GM19193 (cell line): ENCODE measurements around the gene PIP5KL1.

ENCODE experiments used
- POLR2A ChIP-seq: IDR thresholded peaks from 4 replicates; pipeline ENCODE4 v1.6.1; 2011; ENCODE audit not compliant: insufficient read depth, insufficient read length; ENCODE audit errors: extremely low read depth

Gene PIP5KL1

GRCh38 chr9:127930231-127931091 is at the start of gene PIP5KL1:
Gene PIP5KL1 (minus strand): TSS chr9:127930777. CDS start chr9:127930752, 25 bp downstream.
- no peak for TF ChIP-seq POLR2A

GRCh38 chr9:127980060-127980705 is 49.6 kb upstream of the PIP5KL1 start:
- TF ChIP-seq POLR2A, result no peak

- peak; percentile 61 for TF ChIP-seq POLR2A
These were observed 48.9 kb upstream of the PIP5KL1 start for GRCh38 chr9:127979333-127980059.

- no peak for TF ChIP-seq POLR2A
These were observed 48.4 kb upstream of the PIP5KL1 start for GRCh38 chr9:127979015-127979332.

DNA sequence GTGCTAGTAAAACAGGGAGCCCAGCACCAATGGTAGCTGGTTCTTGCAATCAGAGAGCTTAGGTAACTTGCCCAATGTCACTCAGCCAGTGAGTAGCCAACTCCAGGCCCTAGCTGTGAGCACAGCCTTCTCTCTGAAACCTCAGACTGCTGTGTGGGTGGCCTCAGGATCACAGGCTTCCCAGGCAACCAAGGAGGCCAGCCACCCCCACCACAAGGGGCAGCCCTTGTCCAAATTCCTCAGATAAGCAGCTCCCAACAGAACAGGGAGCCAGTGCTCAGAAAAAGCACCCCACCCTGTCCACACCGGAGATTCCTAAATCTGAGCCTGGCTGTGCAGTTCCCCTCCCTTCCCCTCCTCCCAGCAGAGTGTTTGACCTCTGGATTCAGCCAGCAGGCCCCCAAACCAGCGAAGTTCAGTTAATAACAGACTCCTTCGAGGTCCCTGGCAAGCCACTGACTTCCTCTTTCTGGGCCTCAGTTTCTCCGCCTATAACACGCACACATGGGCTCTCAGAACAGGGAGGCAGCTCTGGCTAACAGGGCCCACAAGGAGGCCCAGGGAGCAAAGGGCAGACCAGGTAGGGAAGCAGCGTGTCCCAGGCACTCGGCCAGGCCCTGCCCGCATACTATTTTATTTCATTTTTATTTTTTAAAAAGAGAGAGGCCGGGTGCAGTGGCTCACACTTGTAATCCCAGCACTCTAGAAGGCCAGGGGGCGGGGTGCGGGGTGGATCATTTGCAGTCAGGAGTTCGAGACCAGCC is 47.5 kb upstream of the PIP5KL1 start:
- TF ChIP-seq POLR2A, result no peak

- TF ChIP-seq POLR2A, result no peak
These were observed 46.7 kb upstream of the PIP5KL1 start for GRCh38 chr9:127977009-127977883.

- TF ChIP-seq POLR2A, result no peak
These were observed 45.9 kb upstream of the PIP5KL1 start for GRCh38 chr9:127976498-127976897.

DNA sequence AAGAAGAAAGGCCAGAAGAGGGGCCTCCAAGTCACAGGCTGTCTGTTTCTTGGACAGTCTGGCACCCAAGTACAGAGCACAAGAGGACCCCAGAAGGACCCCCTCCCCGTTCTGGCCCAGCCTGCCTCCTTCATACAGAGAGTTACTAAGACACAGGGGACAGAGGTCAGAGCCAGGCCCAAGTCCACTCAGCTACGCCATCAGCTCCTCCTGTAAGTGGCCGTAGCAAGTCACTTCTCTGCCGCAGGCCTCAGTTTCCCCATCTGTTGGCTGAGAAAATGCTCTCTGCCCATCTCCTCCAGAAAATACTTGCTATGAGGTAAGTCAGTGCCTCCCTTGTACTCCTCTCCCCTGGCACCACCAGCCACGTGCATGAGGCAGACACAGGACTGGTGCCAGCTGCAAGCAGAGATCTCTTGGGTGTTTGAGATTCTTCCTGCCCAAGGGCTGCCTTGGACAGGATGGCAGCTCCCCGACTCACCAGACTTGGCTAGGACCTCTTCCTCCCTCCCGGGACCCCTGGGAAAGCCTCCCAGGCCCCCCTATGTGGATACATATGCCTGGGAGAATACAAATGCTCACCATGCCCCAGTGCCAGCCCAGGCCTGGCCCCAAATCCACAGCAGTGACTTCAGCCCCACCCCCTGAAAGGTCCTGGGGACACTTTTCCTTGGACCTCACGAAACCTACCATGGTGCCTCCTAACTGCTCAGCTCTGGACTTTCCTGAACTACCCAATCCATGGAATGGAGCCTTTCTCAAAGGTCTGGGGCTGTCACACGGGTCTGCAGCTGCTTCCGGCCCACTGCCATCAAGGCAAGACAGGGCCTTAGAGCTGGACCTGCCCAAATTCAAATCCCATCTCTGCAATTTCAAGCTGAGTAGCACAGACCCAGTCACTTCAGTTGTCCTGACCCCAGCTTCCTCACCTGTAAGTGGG is 45.1 kb upstream of the PIP5KL1 start:
- no peak for TF ChIP-seq POLR2A

DNA sequence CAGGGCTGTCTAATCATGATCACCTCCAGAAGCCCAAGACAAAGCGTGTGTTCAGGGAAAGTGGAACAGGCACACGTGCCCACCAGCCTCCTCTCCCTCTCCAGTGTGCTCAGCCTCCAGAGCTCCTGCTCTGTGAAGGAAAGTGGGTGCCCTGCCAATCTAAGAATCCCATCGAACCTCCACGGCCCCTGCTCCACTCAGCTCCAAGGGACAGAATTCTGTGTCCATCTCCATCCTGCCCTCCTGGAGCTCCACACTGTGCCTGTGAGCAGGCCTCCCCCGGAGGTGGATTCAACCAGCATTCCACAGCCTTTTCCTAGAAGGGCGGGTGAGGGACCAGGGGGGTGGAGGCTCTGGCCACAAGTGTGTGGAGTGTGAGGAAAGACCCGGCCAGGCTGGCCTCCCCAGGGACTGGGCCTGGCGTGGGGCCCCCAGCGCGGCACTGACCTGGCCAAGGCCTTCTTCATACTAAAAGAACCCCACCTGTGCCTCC is 44.2 kb upstream of the PIP5KL1 start:
- TF ChIP-seq POLR2A, result no peak

DNA sequence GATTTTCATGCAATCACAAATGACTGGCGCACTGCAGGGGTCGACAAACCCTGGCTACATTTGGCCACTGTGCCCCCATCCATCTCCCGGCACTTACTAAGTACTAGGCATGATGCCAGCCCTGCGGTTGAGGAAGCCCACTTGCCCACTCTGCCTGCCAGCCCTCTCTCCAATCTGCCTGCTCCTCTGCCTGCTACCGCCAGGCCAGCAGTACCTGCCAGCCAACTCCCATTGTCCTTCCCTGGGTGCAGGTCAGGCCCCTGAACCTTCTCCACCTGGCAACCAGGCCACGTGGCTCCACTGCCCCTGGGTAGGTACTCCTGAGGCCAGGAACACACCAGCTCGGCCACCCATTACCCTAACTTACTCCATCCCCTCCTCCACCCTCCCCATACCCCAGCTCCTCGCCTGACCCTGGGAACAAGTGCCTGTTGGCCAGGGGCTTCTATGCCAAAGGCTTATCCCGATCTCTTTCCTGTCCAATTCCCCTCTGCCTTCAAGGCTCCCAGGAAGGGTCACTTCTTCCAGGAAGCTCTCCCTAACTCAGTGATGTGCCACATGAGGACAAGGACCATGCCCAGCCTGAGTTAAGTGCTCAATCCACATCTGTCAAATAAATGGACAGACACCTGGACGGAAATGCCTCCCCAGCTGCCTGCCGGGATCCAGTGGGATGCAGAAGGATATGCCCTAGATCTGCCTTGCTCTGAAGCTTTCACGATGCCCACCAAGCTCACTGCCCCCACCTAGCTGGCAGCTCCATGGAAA is 43.6 kb upstream of the PIP5KL1 start:
- no peak for TF ChIP-seq POLR2A

GRCh38 chr9:127973169-127974000 is 42.8 kb upstream of the PIP5KL1 start:
- TF ChIP-seq POLR2A, result no peak

DNA sequence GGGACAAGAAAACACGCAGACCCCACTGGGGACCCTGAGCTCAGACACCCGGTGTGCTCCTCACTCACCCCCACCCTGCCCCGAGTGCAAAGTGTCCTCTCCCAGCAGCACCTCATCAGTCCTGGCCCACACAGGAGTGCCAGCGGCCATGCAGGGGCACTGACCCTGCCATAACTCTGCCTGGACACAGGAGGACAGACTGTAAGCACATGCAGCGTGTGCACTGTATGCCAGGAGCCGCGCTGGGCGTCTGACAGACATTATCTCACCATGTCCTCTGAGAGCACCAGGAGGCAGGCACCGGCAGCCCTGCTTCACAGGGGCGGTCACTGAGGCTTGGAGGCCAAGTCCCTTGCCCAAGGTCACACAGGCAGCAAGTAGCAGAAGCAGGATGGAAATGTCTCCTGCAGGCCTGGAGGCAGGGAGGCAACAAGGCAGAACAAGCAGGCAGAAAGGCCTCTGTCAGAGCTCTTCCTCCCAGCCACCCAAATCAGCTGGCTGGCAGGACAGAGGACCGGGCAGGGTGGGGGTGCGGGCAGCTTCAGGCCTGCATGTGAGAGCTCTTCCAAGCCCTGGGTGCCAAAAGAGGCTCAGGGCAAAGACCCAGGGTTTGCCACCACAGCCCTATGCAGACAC is 41.8 kb upstream of the PIP5KL1 start:
- TF ChIP-seq POLR2A, result no peak
